ENCODE measurements around the gene CD109.

CD109 gene

DNA sequence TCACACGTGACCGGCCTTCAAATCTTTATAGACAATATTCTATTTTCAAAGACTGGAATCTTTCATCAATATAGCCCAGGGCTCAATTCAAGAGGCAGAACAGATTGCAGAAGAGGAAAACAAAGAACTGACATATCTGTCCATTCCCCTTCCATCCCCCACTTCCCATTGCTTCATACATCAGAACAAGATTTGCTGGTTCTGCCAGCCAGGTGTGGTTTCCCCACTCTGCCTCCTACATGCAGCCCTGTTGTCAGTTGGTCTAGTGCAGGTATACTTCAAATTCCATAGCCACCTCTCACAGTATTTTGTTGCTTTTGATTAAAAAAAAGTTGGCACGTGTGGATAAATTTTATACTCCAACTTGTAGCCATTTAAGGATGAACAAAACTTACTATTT is 174.9 kb downstream of the CD109 start:
- no peak for DNase-seq

GRCh38 chr6:73873081-73873480 is 177.1 kb downstream of the CD109 start:
- no peak for DNase-seq

All from DMS153 (cell line).